ENCODE data around the gene IL27RA.

GRCh38 chr19:13985771-13986347 lies 45.7 kb upstream of the IL27RA start:
- no peak for TF ChIP-seq CTCF (conservative IDR thresholded peaks at IDR 0.05)
- no peak for TF ChIP-seq EZH2 (IDR thresholded peaks at IDR 0.05; ENCODE audit: low read depth)
